ENCODE data around the gene TMEM132D.
"Not testable (repeated sequence)": the region's sequence is repeated elsewhere in the genome, so short reads cannot be mapped to it uniquely, and the experiment has no call there.

The TMEM132D gene

GRCh38 chr12:129193263-129193871, 710.5 kb downstream of the TMEM132D start:
- DNase-seq, result peak; percentile 32
- Mint-ChIP-seq H3K27ac (no peak overlapping the region), H3K4me3 (no peak overlapping the region), H3K4me1 (peaks cover 21% of the 10 kb centered on the region), H3K27me3 (ENCODE audit: low read depth, poor library complexity) (no peaks in the 10 kb centered on the region), H3K9me3 (peaks cover 22% of the 10 kb centered on the region), H3K36me3 (ENCODE audit: low read depth) (no peaks in the 10 kb centered on the region)
- TF ChIP-seq CTCF (IDR thresholded peaks at IDR 0.05), result peak; percentile 62

- Mint-ChIP-seq H3K4me1 (peaks cover 29% of the 10 kb centered on the region), H3K36me3 (ENCODE audit: low read depth) (no peaks in the 10 kb centered on the region), H3K9me3 (peaks cover 24% of the 10 kb centered on the region), H3K27ac (peak overlapping the region; percentile 85), H3K27me3 (ENCODE audit: low read depth, poor library complexity) (peaks cover 8% of the 10 kb centered on the region), H3K4me3 (no peak overlapping the region)
- TF ChIP-seq CTCF (IDR thresholded peaks at IDR 0.05), result peak; percentile 26
- peak; percentile 34 for DNase-seq
Observed at GRCh38 chr12:129190827-129191226, 713.0 kb downstream of the TMEM132D start.

- H3K36me3 Mint-ChIP-seq (ENCODE audit: low read depth); H3K27ac Mint-ChIP-seq: not testable (repeated sequence)
- H3K27me3 Mint-ChIP-seq (ENCODE audit: low read depth, poor library complexity), result peaks cover 12% of the 10 kb centered on the region
Observed at GRCh38 chr12:129189879-129190278, 713.9 kb downstream of the TMEM132D start.

GRCh38 chr12:129186952-129187351, 716.9 kb downstream of the TMEM132D start:
- Mint-ChIP-seq H3K9me3 (peaks cover 6% of the 10 kb centered on the region), H3K27me3 (ENCODE audit: low read depth, poor library complexity) (peaks cover 12% of the 10 kb centered on the region)

More at GRCh38 chr12:129189879-129190278, 713.9 kb downstream of the TMEM132D start:
- Mint-ChIP-seq H3K4me1 (peaks cover 38% of the 10 kb centered on the region), H3K9me3 (peaks cover 24% of the 10 kb centered on the region)
- DNase-seq, H3K4me3 Mint-ChIP-seq: not testable (repeated sequence)

DNA sequence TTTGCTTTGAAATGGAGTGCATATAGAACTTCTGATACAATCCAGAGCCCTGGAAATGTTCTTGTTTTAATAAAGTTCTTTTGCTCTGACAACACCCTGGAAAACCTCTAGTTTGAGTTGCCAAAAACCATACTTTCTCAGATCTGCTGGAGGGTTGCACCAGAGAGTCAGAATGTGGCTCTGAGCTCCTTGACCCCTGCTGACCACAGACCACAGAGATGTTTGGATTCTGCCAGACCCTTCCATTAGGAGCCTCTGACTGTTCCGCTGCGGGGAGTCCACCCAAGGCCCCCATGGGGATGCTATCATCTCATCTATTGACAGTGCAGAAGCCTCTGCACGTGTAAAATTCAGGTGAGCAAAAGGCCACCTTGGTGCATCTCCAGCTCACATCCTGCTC, 718.0 kb downstream of the TMEM132D start:
- Mint-ChIP-seq H3K36me3 (ENCODE audit: low read depth) (no peaks in the 10 kb centered on the region), H3K9me3 (peaks cover 6% of the 10 kb centered on the region), H3K4me3 (no peak overlapping the region), H3K27ac (peak overlapping the region; percentile 11), H3K27me3 (ENCODE audit: low read depth, poor library complexity) (peaks cover 12% of the 10 kb centered on the region), H3K4me1 (peaks cover 53% of the 10 kb centered on the region)
- DNase-seq, result no peak
- TF ChIP-seq CTCF (IDR thresholded peaks at IDR 0.05), result no peak

More at GRCh38 chr12:129186952-129187351, 716.9 kb downstream of the TMEM132D start:
- Mint-ChIP-seq H3K36me3 (ENCODE audit: low read depth) (no peaks in the 10 kb centered on the region), H3K4me1 (peaks cover 56% of the 10 kb centered on the region), H3K27ac (peak overlapping the region; percentile 78), H3K4me3 (no peak overlapping the region)
- TF ChIP-seq CTCF (IDR thresholded peaks at IDR 0.05), result no peak
- DNase-seq, result no peak

GRCh38 chr12:129184127-129184928, 719.5 kb downstream of the TMEM132D start:
- Mint-ChIP-seq H3K27me3 (ENCODE audit: low read depth, poor library complexity) (peaks cover 12% of the 10 kb centered on the region), H3K4me3 (peak overlapping the region; percentile 42), H3K36me3 (ENCODE audit: low read depth) (no peaks in the 10 kb centered on the region), H3K9me3 (peaks cover 6% of the 10 kb centered on the region), H3K4me1 (peaks cover 43% of the 10 kb centered on the region), H3K27ac (peak overlapping the region; percentile 97)
- DNase-seq, result peak; percentile 14
- TF ChIP-seq CTCF (IDR thresholded peaks at IDR 0.05), result no peak

Data from nephron progenitor cell (in vitro differentiated cells).